Gastrocnemius medialis (tissue), 4 donors: ENCODE results near the gene RHOV.

Experiments
- POLR2A ChIP-seq, 2 donors: fragments of 450-650 bp; IDR thresholded peaks; one replicate each; pipeline ENCODE4 v1.6.1; 2017; ENCODE audit warnings: antibody characterized with exemption in 2 of 2, mild to moderate bottlenecking in 2 of 2, moderate library complexity in 2 of 2
- TF ChIP-seq, protein P1 (sequence below), 5 experiments: fragments of 450-650 bp in 3 of 5; fragments of 200-600 bp in 2 of 5; sonication (generic) in 2 of 5; IDR thresholded peaks in 4 of 5; conservative IDR thresholded peaks in 1 of 5; 1 replicate in 4 of 5; 2 replicates in 1 of 5; pipeline ENCODE4 v1.5.1; 2016 to 2019; ENCODE audit warnings: antibody characterized with exemption in 5 of 5, mild to moderate bottlenecking in 3 of 5, moderate library complexity in 3 of 5

DNA sequence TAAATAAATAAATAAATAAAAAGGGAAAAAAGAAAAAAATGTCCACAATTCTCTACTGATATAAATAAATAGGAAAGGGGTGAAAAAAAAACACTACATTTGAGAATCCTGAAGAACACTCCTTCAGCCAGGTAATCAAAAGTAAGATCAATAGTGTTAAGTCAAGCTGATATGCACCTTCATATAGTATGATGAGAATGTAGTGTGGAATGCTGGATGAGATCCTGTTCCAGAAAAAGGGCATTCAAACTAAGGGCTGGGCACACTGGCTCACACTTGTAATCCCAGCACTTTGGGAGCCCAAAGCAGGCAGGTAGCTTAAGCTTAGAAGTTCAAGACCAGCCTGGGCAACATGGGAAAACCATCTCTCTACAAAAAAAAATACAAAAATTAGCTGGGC, 15.1 kb upstream of the RHOV start:
- TF ChIP-seq, protein P1, sequence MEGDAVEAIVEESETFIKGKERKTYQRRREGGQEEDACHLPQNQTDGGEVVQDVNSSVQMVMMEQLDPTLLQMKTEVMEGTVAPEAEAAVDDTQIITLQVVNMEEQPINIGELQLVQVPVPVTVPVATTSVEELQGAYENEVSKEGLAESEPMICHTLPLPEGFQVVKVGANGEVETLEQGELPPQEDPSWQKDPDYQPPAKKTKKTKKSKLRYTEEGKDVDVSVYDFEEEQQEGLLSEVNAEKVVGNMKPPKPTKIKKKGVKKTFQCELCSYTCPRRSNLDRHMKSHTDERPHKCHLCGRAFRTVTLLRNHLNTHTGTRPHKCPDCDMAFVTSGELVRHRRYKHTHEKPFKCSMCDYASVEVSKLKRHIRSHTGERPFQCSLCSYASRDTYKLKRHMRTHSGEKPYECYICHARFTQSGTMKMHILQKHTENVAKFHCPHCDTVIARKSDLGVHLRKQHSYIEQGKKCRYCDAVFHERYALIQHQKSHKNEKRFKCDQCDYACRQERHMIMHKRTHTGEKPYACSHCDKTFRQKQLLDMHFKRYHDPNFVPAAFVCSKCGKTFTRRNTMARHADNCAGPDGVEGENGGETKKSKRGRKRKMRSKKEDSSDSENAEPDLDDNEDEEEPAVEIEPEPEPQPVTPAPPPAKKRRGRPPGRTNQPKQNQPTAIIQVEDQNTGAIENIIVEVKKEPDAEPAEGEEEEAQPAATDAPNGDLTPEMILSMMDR (IDR thresholded peaks at IDR 0.05 in 4 of 5, conservative IDR thresholded peaks at IDR 0.05 in 1 of 5), result no peak
- TF ChIP-seq POLR2A (IDR thresholded peaks at IDR 0.05), result no peak
